HepG2 (cell line): Measurements from ENCODE around the gene ARIH2. TPM values are rescaled to one million over a fixed set of nuclear protein-coding genes. Genes with fewer than 3 reads are reported as not detected.
A peak's percentile ranks its signal among the peaks of the same experiment; 100 is the strongest.

Experiments used
- ATAC-seq: fragments of 200-7000 bp; cut with Tn5 transposase; 3 replicates; pipeline ENCODE4 v1.9.1; 2020; ENCODE audit warnings: mild to moderate bottlenecking, moderate library complexity
- BruUV-seq: library from RNA; stranded (reverse); fragments of 400-500 nt; replicated peaks from 2 replicates; lab custom pipeline; 2021; lab: Mats Ljungman, UMichigan
- CTCF ChIA-PET: fragments of 300-600 bp; formaldehyde crosslinking; extraction: SDS; loops from one replicate; lab custom pipeline; 2021; ENCODE audit warnings: low total read pairs, inconsistent platforms, low intra/inter-chr PET ratio; lab: Yijun Ruan, JAX
- POLR2A ChIA-PET: fragments of 350-600 bp; sonication (Branson Sonifier 250); formaldehyde crosslinking; loops from one replicate; lab custom pipeline; 2020; ENCODE audit warnings: antibody characterized with exemption, inconsistent platforms; lab: Yijun Ruan, JAX
- DNase-seq: peaks from one replicate; pipeline ENCODE4 v3.0.0-alpha.2; 2015; ENCODE audit warnings: low spot score
- FAIRE-seq: peaks from 3 replicates; lab custom pipeline; 2011; peaks lifted over from hg19 to GRCh38; lab: Jason Lieb, UNC
- H2AFZ ChIP-seq: one replicate; pipeline ENCODE4 v1.6.1; 2011; ENCODE audit warnings: low read length, inconsistent platforms
- H3K27ac ChIP-seq: fragments of 300-600 bp; 3 replicates; pipeline ENCODE4 v1.8.0; 2011; ENCODE audit warnings: mixed run types, mild to moderate bottlenecking, mixed read lengths, low read length, inconsistent platforms; ENCODE audit not compliant: insufficient read depth; ENCODE audit errors: extremely low read length
- H3K27me3 ChIP-seq, 2 experiments: fragments of 200-600 bp in 1 of 2; 2 replicates in 1 of 2; 3 replicates in 1 of 2; pipeline versions ENCODE4 v1.6.0 to v1.8.0; 2011; ENCODE audit warnings: low read length in 2 of 2, mild to moderate bottlenecking in 2 of 2, moderate library complexity in 2 of 2, inconsistent platforms in 1 of 2; ENCODE audit not compliant: insufficient read depth in 2 of 2, control insufficient read depth in 1 of 2
- H3K36me3 ChIP-seq, 2 experiments: fragments of 200-600 bp in 1 of 2; replicated peaks in 1 of 2; 2 replicates in 1 of 2; 3 replicates in 1 of 2; pipeline versions ENCODE4 v1.5.1 to v1.8.0; 2011; ENCODE audit warnings: low read length in 2 of 2, inconsistent platforms in 1 of 2; ENCODE audit not compliant: insufficient read depth in 2 of 2, control insufficient read depth in 1 of 2
- H3K4me1 ChIP-seq: 2 replicates; pipeline ENCODE4 v1.5.1; 2012; ENCODE audit warnings: low read length, inconsistent platforms; ENCODE audit not compliant: insufficient read depth
- H3K4me2 ChIP-seq: 2 replicates; pipeline ENCODE4 v1.6.0; 2011; ENCODE audit warnings: low read depth, low read length, inconsistent platforms
- H3K4me3 ChIP-seq, 3 experiments: fragments of 200-600 bp in 1 of 3; sonication (generic), shearing (Covaris generic) in 1 of 3; replicated peaks in 1 of 3; 2 replicates each; pipeline ENCODE4 v1.5.1; 2011 to 2016; ENCODE audit warnings: low read length in 3 of 3, inconsistent platforms in 2 of 3, low read depth in 2 of 3, mild to moderate bottlenecking in 2 of 3, control low read depth in 1 of 3, mixed read lengths in 1 of 3; ENCODE audit not compliant: insufficient read depth in 1 of 3
- H3K79me2 ChIP-seq: one replicate; pipeline ENCODE4 v1.6.1; 2011; ENCODE audit warnings: low read length, inconsistent platforms; ENCODE audit not compliant: insufficient read depth
- H3K9ac ChIP-seq: 2 replicates; pipeline ENCODE4 v1.6.0; 2011; ENCODE audit warnings: mild to moderate bottlenecking, low read depth, low read length, inconsistent platforms; ENCODE audit not compliant: insufficient read depth
- H3K9me3 ChIP-seq: 2 replicates; pipeline ENCODE4 v1.5.1; 2012; ENCODE audit warnings: mild to moderate bottlenecking, low read length
- H4K20me1 ChIP-seq: 2 replicates; pipeline ENCODE4 v1.6.0; 2011; ENCODE audit warnings: inconsistent platforms, mild to moderate bottlenecking, low read length, moderate library complexity; ENCODE audit not compliant: insufficient read depth
- FOXJ3 ChIP-seq: sonication (generic); formaldehyde crosslinking; IDR thresholded peaks from 2 replicates; pipeline ENCODE4 v1.4.0; 2020; ENCODE audit warnings: missing genetic modification reagents, mild to moderate bottlenecking, borderline replicate concordance
- KLF9 ChIP-seq: IDR thresholded peaks from 2 replicates; pipeline ENCODE4 v1.6.1; 2016; ENCODE audit warnings: low read depth
- MBD4 ChIP-seq: IDR thresholded peaks from 2 replicates; pipeline ENCODE4 v1.6.1; 2012; ENCODE audit warnings: low read length, inconsistent platforms, borderline replicate concordance
- SALL1 ChIP-seq: sonication (generic); formaldehyde crosslinking; IDR thresholded peaks from 2 replicates; pipeline ENCODE4 v1.8.0; 2022; ENCODE audit warnings: mild to moderate bottlenecking, missing genetic modification reagents
- SAP130 ChIP-seq: IDR thresholded peaks from 2 replicates; pipeline ENCODE4 v1.6.1; 2016; ENCODE audit warnings: low read depth
- STAG1 ChIP-seq: sonication (generic); formaldehyde crosslinking; IDR thresholded peaks from 2 replicates; pipeline ENCODE4 v1.4.0; 2020; ENCODE audit warnings: missing genetic modification reagents
- ZFY ChIP-seq: sonication (generic); formaldehyde crosslinking; IDR thresholded peaks from 2 replicates; pipeline ENCODE4 v1.4.0; 2020; ENCODE audit warnings: missing genetic modification reagents
- ZNF263 ChIP-seq: sonication (generic); formaldehyde crosslinking; IDR thresholded peaks from 2 replicates; pipeline ENCODE4 v1.4.0; 2020; ENCODE audit warnings: missing genetic modification reagents
- ZNF574 ChIP-seq: sonication (generic); formaldehyde crosslinking; IDR thresholded peaks from 2 replicates; pipeline ENCODE4 v1.4.0; 2020; ENCODE audit warnings: missing genetic modification reagents
- WGBS: methylation state at CpG from one replicate; pipeline ENCODE4 v1.1.6; 2017; ENCODE audit warnings: low lambda C conversion rate; 5-methylcytosine and 5-hydroxymethylcytosine counted together
- in situ Hi-C: cut with HindIII; loops from 2 replicates; pipeline ENCODE4 v1.10.0; 2017; ENCODE audit warnings: low pct_unique_long_range_greater_than_20kb; ENCODE audit not compliant: extremely low pct_ligation_motif_present
- intact Hi-C: fragments of 100-400 bp; cut with micrococcal nuclease; formaldehyde crosslinking; loops from one replicate; pipeline ENCODE4 v1.10.0; 2022; ENCODE audit not compliant: unreplicated experiment
- polyA plus RNA-seq, 8 experiments: library from polyadenylated mRNA; depleted of rRNA in 3 of 8; stranded (reverse) in 7 of 8; unstranded in 1 of 8; fragments of >200 nt; fragmentation: Illumina TruSeq in 4 of 8; extraction: Trizol in 4 of 8; gene quantifications; 2 replicates each; pipeline versions ENCODE4 v1.2.1 to v1.2.3, GENCODE V29; 2011 to 2016; ENCODE audit warnings: low read depth in 4 of 8, missing spikeins in 1 of 8, mixed read lengths in 1 of 8; ENCODE audit not compliant: insufficient read depth in 1 of 8
- total RNA-seq, 5 experiments: library from RNA; depleted of rRNA; stranded (reverse); fragments of >200 nt; fragmentation: Illumina TruSeq; extraction: Trizol; gene quantifications; 2 replicates each; pipeline ENCODE4 v1.2.3, GENCODE V29; 2016; ENCODE audit warnings: low read depth in 1 of 5
- TF ChIP-seq, protein P1 (sequence below): sonication (generic); formaldehyde crosslinking; IDR thresholded peaks from 2 replicates; pipeline ENCODE4 v1.5.0; 2020; ENCODE audit warnings: mild to moderate bottlenecking, missing genetic modification reagents, moderate library complexity

The ARIH2 gene
- total and polyA plus RNA-seq, 2 of the 13 experiments (the other 11 are each of a cell fraction or from before 2014, with no cell fraction given) = 64.8 to 83.3 TPM

- DNase-seq = no peak
- no peak overlapping the region for H3K9ac ChIP-seq
- peak; percentile 76 for ATAC-seq
- H4K20me1 ChIP-seq = no peaks in the 10 kb centered on the region
- FAIRE-seq = no peak
- H3K79me2 ChIP-seq = no peaks in the 10 kb centered on the region
- 17% methylated on average over 2 of the region's 8 CpGs for WGBS
- ChIA-PET CTCF (interaction anchor here (1.0 kb wide), 1 partner anchor 17 kb away, joined by 3 read pairs; no protein-coding TSS in a partner anchor), POLR2A (interaction anchor here (0.9 to 2.9 kb wide), 4 partner anchors 10 to 135 kb away, joined by 3 to 26 read pairs (median 6); partner anchors contain the start of genes IMPDH2, LAMB2, NDUFAF3 and WDR6)
- TF ChIP-seq KLF9 (CRISPR knock-in tag) (no peak), SAP130 (CRISPR knock-in tag) (peak; percentile 30; the same call in 1 of the 2 replicates), ZNF574 (CRISPR knock-in tag) (peak; percentile 74), MBD4 (no peak), FOXJ3 (CRISPR knock-in tag) (no peak), STAG1 (CRISPR knock-in tag) (peak; percentile 34), ZFY (CRISPR knock-in tag) (peak; percentile 21; the same call in 1 of the 2 replicates), SALL1 (CRISPR knock-in tag) (0 out of 2 replicates have a peak, but pooled peaks have one; percentile 7), ZNF263 (CRISPR knock-in tag) (peak; percentile 38)
- TF ChIP-seq, protein P1, sequence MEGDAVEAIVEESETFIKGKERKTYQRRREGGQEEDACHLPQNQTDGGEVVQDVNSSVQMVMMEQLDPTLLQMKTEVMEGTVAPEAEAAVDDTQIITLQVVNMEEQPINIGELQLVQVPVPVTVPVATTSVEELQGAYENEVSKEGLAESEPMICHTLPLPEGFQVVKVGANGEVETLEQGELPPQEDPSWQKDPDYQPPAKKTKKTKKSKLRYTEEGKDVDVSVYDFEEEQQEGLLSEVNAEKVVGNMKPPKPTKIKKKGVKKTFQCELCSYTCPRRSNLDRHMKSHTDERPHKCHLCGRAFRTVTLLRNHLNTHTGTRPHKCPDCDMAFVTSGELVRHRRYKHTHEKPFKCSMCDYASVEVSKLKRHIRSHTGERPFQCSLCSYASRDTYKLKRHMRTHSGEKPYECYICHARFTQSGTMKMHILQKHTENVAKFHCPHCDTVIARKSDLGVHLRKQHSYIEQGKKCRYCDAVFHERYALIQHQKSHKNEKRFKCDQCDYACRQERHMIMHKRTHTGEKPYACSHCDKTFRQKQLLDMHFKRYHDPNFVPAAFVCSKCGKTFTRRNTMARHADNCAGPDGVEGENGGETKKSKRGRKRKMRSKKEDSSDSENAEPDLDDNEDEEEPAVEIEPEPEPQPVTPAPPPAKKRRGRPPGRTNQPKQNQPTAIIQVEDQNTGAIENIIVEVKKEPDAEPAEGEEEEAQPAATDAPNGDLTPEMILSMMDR (CRISPR knock-in tag) = peak; percentile 60
- H3K4me1 ChIP-seq = peaks cover 53% of the 10 kb centered on the region
- intact Hi-C loops (no loop called here), in situ Hi-C loops (no loop called here)
- H3K27me3 ChIP-seq = no peaks in the 10 kb centered on the region
- BruUV-seq = no TSS peak
- peak overlapping the region; percentile 59 for H3K4me2 ChIP-seq
- no peak overlapping the region; a peak in 1 of 6 replicates for H3K4me3 ChIP-seq
- H3K36me3 ChIP-seq = no peaks in the 10 kb centered on the region
- no peaks in the 10 kb centered on the region for H3K9me3 ChIP-seq
- H3K27ac ChIP-seq = no peak overlapping the region
- no peak overlapping the region for H2AFZ ChIP-seq
Measured at GRCh38 chr3:48997102-48997635, 78.5 kb downstream of the ARIH2 start.
